ENCODE results near the gene NR3C1. TPM values are rescaled to one million over a fixed set of nuclear protein-coding genes. Genes with fewer than 3 reads are reported as not detected.

NR3C1 gene
- total and polyA plus RNA-seq, 2 donors (not counting 1 experiment from before 2014, with no cell fraction given): 17.6 to 218 TPM

DNA sequence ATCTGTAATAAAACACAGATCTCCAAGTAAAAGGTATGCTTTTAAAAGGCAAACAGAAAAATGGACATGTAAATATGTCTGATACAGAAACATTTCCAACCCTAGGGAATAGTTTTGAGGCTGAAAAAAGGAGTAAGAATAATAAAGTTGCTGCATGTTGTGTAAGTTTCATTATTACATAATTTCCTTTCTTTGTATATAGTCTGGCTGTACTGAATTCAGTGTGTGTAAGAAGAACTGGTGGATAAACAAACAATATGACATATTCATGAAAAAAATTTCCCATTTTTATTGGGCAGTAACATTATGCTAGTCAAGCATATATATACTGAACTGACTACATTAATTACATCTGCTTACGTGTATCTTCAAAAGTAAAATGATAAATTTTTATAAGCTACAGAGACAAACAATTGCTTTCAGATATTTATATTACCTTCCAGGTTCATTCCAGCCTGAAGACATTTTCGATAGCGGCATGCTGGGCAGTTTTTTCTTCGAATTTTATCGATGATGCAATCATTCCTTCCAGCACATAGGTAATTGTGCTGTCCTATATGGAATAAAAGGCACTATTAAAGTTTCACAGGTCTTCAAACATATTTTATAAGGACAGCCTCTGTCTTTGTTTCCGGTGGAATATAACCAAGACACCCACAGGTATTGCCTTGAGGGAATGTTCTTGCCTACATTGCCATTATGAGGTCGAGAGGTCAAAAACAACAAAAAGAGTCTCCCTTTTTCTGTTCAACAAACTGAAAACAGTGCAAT is 93.6 kb downstream of the NR3C1 start:
- Histone ChIP-seq H3K36me3 (replicated peaks in 1 of 2; ENCODE audit: control extremely low read depth in 1 of 2, control insufficient read depth in 1 of 2, extremely low read depth in 1 of 2, insufficient read depth in 2 of 2, low read length in 1 of 2) (peaks cover 3 to 75% of the 10 kb centered on the region in 2 experiments), H3K4me2 (replicated peaks; ENCODE audit: low read depth, low read length, poor library complexity, severe bottlenecking) (no peak overlapping the region), H3K4me3 (ENCODE audit: control extremely low read depth in 1 of 5, extremely low read depth in 1 of 5, insufficient read depth in 1 of 5, low read depth in 2 of 5, low read length in 4 of 5) (no peak overlapping the region), H3K9me3 (ENCODE audit: control extremely low read depth in 1 of 3, control insufficient read depth in 2 of 3, insufficient read depth in 1 of 3, low read length in 2 of 3) (no peaks in the 10 kb centered on the region), H4K20me1 (ENCODE audit: control insufficient read depth, insufficient read depth, low read length, poor library complexity, severe bottlenecking) (peaks cover 33% of the 10 kb centered on the region), H3K79me2 (ENCODE audit: control insufficient read depth, insufficient read depth, low read length) (peaks cover 66% of the 10 kb centered on the region), H2AFZ (ENCODE audit: insufficient read depth, low read depth, low read length, poor library complexity, severe bottlenecking) (no peak overlapping the region), H3K27ac (ENCODE audit: low read length in 2 of 2) (no peak overlapping the region), H3K27me3 (replicated peaks in 1 of 4; ENCODE audit: control extremely low read depth in 1 of 4, control insufficient read depth in 3 of 4, insufficient read depth in 4 of 4, low read length in 3 of 4) (no peaks in the 10 kb centered on the region), H3K4me1 (ENCODE audit: control insufficient read depth in 2 of 2, insufficient read depth in 2 of 2, low read length in 2 of 2) (peaks cover 9 to 12% of the 10 kb centered on the region in 2 donors), H3K9ac (ENCODE audit: low read length) (no peak overlapping the region)
- no peak overlapping the region for H3K4me3 Mint-ChIP-seq
- no CpG with 5 or more reads among the region's 7 CpGs for WGBS (ENCODE audit: insufficient coverage)
- TF ChIP-seq EZH2 (IDR thresholded peaks at IDR 0.05; ENCODE audit: borderline replicate concordance, insufficient read depth, low read depth, low read length, poor library complexity, severe bottlenecking): no peak
- TF ChIP-seq, protein P1, sequence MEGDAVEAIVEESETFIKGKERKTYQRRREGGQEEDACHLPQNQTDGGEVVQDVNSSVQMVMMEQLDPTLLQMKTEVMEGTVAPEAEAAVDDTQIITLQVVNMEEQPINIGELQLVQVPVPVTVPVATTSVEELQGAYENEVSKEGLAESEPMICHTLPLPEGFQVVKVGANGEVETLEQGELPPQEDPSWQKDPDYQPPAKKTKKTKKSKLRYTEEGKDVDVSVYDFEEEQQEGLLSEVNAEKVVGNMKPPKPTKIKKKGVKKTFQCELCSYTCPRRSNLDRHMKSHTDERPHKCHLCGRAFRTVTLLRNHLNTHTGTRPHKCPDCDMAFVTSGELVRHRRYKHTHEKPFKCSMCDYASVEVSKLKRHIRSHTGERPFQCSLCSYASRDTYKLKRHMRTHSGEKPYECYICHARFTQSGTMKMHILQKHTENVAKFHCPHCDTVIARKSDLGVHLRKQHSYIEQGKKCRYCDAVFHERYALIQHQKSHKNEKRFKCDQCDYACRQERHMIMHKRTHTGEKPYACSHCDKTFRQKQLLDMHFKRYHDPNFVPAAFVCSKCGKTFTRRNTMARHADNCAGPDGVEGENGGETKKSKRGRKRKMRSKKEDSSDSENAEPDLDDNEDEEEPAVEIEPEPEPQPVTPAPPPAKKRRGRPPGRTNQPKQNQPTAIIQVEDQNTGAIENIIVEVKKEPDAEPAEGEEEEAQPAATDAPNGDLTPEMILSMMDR (IDR thresholded peaks at IDR 0.05): no peak
- intact Hi-C loops (cut with micrococcal nuclease): no loop called here
- no peak for DNase-seq
- H3K27ac Mint-ChIP-seq: no peak overlapping the region
- H3K4me1 Mint-ChIP-seq: peaks cover 31% of the 10 kb centered on the region
- no peak for ATAC-seq (ENCODE audit: low read depth)
- no peaks in the 10 kb centered on the region for H3K27me3 Mint-ChIP-seq
- H3K9me3 Mint-ChIP-seq (ENCODE audit: insufficient read depth): no peaks in the 10 kb centered on the region
- POLR2A ChIA-PET: no interaction called here
- CTCF ChIA-PET: no interaction called here

DNA sequence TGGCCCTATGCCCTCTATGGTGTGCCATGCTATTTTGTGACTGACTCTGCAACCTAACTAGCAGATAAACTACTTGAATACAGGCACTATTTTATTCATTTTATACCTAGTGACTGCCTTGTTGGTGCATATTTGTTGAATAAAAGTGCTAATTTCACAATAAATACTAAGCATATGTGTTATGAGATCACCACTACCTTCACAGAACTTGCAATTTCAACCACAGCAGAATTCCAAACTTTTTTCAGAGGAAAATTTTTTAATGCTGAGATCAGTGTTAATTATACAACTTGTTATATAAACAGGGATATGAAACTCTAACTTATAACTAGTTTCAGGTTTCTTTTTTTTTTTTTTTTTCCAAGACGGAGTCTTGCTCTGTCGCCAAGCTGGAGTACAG is 94.8 kb downstream of the NR3C1 start:
- no peaks in the 10 kb centered on the region for H3K27me3 ChIP-seq (replicated peaks in 1 of 4; ENCODE audit: control extremely low read depth in 1 of 4, control insufficient read depth in 3 of 4, insufficient read depth in 4 of 4, low read length in 3 of 4)
- H2AFZ ChIP-seq (ENCODE audit: insufficient read depth, low read depth, low read length, poor library complexity, severe bottlenecking): no peak overlapping the region
- H3K27ac ChIP-seq (ENCODE audit: low read length in 2 of 2): no peak overlapping the region
- Mint-ChIP-seq H3K4me1 (peaks cover 31% of the 10 kb centered on the region), H3K9me3 (ENCODE audit: insufficient read depth) (no peaks in the 10 kb centered on the region), H3K27me3 (no peaks in the 10 kb centered on the region), H3K4me3 (no peak overlapping the region), H3K27ac (no peak overlapping the region)
- H3K9ac ChIP-seq (ENCODE audit: low read length): no peak overlapping the region
- no peak for ATAC-seq (ENCODE audit: low read depth)
- H3K79me2 ChIP-seq (ENCODE audit: control insufficient read depth, insufficient read depth, low read length): peaks cover 73% of the 10 kb centered on the region
- no peak overlapping the region for H3K4me3 ChIP-seq (ENCODE audit: control extremely low read depth in 1 of 5, extremely low read depth in 1 of 5, insufficient read depth in 1 of 5, low read depth in 2 of 5, low read length in 4 of 5)
- TF ChIP-seq, protein P1 (IDR thresholded peaks at IDR 0.05): no peak
- no peak for TF ChIP-seq EZH2 (IDR thresholded peaks at IDR 0.05; ENCODE audit: borderline replicate concordance, insufficient read depth, low read depth, low read length, poor library complexity, severe bottlenecking)
- peaks cover 39% of the 10 kb centered on the region for H4K20me1 ChIP-seq (ENCODE audit: control insufficient read depth, insufficient read depth, low read length, poor library complexity, severe bottlenecking)
- H3K9me3 ChIP-seq (ENCODE audit: control extremely low read depth in 1 of 3, control insufficient read depth in 2 of 3, insufficient read depth in 1 of 3, low read length in 2 of 3): no peaks in the 10 kb centered on the region
- 100% methylated on average over 1 of the region's 2 CpGs for WGBS (ENCODE audit: insufficient coverage)
- no peak for DNase-seq
- CTCF ChIA-PET: no interaction called here
- H3K36me3 ChIP-seq (replicated peaks in 1 of 2; ENCODE audit: control extremely low read depth in 1 of 2, control insufficient read depth in 1 of 2, extremely low read depth in 1 of 2, insufficient read depth in 2 of 2, low read length in 1 of 2): peaks cover 3 to 76% of the 10 kb centered on the region in 2 experiments
- POLR2A ChIA-PET: interaction anchor here (0.6 kb wide), 1 partner anchor 94 kb away, joined by 5 read pairs; no protein-coding TSS in a partner anchor
- intact Hi-C loops (cut with micrococcal nuclease): no loop called here
- H3K4me1 ChIP-seq (ENCODE audit: control insufficient read depth in 2 of 2, insufficient read depth in 2 of 2, low read length in 2 of 2): peaks cover 2% of the 10 kb centered on the region in 2 donors
- H3K4me2 ChIP-seq (replicated peaks; ENCODE audit: low read depth, low read length, poor library complexity, severe bottlenecking): no peak overlapping the region
